Mucosa of gallbladder (tissue), 1 donor: ENCODE measurements around the gene SPTB. TPM values are rescaled to one million over a fixed set of nuclear protein-coding genes. Genes with fewer than 3 reads are reported as not detected.
A peak's percentile ranks its signal among the peaks of the same experiment; 100 is the strongest.

Experiments used
- DNase-seq: peaks from one replicate; pipeline ENCODE4 v3.0.0-alpha.2; 2020; ENCODE audit warnings: low spot score
- total RNA-seq: library from RNA; stranded (reverse); gene quantifications from one replicate; pipeline ENCODE4 v1.2.1, GENCODE V29; 2021
- donor health status: DM: no; HTN: no; CAD: no.

Gene SPTB
- total RNA-seq, 1 donor from 2014 or later, result 3.1 TPM

- DNase-seq, result no peak
Observed at GRCh38 chr14:64729386-64730060, 150.2 kb downstream of the SPTB start.

DNA sequence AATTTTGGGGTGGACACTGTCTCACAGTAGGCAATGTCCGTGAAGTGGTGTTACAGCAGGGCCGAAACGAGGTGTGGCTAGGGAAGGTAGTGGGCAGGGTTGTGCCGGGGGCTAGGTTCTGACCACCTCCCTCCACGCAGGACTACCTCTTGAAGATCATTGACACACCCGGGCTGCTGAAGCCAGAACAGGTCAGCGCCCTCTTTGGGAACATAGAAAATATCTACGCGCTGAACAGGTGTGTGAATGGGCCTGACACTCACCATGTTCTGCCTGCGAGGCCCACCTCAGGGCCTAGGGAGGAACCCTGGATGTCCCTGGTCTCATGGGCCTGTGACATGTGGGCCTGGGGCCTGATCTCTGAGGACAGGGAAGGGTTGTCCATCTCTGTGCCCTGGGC lies 150.9 kb downstream of the SPTB start:
- DNase-seq, result no peak

DNA sequence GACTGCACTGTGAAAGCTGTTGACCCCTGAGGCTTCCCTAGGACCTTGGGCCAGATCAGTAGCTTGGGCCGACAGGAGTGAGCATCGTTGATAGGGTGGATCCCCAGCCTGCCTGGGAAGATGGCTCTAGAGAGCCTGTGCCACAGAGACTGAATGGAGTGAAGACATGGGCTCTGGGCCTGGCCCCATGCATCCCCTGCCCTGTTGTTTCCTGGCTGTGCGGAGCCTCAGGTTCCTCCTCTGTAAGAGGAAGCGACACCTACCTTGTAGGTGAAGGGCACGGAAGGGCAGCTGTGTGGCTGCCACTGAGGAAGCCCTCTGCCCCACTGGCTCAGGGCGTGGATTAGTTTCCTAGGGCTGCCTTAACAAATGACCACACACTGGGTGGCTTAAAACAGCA lies 151.6 kb downstream of the SPTB start:
- no peak for DNase-seq

DNA sequence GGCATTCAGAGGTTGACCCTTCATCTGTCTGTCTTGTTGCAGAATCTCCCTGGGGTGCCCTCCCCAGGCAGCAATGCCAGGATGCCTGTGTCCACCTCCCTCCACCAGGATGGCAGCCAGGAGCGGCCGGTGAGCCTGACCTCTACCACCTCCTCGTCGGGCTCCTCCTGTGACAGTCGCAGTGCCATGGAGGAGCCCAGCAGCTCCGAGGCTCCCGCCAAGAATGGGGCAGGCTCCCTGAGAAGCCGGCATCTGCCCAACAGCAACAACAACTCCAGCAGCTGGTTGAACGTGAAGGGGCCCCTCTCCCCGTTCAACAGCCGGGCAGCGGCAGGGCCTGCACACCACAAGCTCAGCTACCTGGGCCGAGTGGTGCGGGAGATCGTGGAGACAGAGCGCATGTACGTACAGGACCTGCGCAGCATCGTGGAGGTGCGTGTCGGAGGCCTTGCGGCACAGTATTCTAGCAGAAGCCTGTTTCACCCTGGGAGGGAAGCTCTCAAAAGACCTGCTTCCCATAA lies 152.1 kb downstream of the SPTB start:
- no peak for DNase-seq

DNA sequence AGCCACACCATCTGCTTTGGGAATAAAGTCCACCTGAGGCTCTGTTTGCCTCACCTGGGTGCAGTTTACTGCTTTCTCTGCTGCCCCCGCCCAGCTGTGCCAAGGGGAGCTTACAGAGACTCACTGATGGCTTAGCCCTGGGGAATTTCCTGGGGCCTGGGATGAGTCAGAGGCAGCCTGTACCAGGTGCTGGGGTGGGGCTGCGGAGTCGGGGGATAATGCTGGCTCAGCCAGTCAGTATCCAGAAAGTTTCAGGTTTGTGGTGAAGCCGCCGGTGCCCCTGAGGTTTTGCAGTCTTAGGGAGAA lies 153.2 kb downstream of the SPTB start:
- DNase-seq, result peak; percentile 87

DNA sequence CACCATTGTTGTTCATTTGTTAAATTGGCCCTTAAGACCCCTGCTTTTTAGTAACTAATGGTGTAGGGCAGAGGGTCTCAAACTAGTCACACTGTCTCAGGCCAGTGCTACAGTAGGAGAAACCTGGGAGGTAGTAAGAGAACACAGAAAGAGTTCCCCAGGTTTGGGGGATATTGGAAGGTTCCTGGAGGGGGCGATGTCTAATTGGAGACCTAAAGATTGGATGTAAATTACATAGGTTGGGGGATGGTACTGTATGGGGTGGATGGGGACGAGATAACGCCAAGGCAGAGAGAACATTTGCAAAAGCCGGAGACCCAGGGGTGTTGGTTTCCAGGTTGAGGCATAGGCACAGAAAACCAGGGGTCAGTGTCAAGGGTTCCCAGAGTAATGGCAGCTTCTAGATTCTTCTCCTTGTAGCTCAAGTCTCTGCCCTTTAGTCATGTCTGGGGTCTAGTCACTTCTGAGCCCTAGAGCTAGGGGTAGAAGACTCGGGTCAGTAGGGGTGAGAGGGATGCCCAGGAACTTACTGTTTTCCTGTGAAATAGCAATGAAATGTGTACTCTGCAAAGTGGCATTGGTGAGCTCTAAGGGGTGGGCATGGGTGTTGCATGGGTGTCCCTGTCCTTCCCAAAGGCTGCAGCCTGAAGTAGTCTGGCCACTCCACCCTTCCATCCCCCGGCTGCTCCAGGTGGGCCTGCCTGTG lies 153.7 kb downstream of the SPTB start:
- no peak for DNase-seq

DNA sequence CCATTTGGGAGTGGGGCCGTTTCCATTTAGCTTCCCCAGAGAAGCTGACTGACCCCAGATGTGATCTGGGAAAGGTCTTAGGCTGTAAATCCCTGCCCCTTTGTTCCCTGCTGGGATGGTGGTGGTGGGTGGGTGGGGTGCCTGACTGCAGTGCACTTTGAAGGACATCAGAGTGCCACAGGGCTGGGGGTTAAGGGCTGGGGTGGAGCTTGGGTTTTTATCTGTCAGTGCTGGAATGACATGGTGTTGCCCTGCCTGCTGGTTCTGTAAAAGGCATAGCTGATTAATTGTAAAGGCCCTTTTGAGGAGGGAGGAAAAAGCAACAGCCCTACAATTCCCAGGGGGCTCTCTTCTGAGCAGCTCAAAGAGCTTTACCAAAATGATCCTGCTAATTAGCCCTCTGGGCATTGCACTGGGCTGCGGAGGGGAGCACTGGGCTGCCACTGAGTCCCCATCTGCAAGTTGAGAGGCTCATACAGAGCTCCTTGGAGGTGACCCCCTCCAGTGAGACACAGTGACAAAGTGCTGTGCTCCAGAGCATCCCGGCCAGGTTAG lies 154.4 kb downstream of the SPTB start:
- DNase-seq, result no peak

GRCh38 chr14:64724578-64724930 lies 155.2 kb downstream of the SPTB start:
- DNase-seq, result no peak

GRCh38 chr14:64723691-64724577 lies 155.8 kb downstream of the SPTB start:
- peak; percentile 46 for DNase-seq

DNA sequence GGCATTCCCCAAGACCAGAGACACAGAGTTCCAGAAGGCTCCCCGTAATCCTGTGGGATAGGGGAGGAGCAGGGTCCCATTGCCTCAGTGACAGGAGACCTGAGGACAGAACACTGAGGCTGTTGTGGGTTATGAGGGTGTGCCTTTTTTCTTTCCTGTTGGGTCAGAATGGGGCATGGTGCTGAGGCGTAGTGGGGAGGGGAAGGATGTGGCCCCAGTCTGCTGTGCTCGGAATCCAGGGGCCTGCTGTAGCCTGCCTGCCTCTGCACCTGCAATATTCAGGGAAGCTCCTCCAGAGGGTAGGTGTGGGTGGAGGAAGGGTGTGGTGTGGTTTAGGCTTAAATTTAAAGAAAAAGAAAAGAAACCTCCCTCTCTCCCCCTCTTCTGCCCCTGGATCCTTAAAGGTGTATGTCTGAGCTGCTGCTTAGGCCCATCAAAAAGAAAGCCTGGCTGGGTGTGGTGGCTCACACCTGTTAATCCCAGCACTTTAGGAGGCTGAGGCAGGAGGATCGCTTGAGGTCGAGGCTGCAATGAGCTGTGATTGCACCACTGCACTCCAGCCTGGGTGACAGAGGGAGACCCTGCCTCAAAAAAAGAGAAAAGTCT lies 156.8 kb downstream of the SPTB start:
- DNase-seq, result no peak

- no peak for DNase-seq
Observed at GRCh38 chr14:64721899-64722298, 157.8 kb downstream of the SPTB start.

DNA sequence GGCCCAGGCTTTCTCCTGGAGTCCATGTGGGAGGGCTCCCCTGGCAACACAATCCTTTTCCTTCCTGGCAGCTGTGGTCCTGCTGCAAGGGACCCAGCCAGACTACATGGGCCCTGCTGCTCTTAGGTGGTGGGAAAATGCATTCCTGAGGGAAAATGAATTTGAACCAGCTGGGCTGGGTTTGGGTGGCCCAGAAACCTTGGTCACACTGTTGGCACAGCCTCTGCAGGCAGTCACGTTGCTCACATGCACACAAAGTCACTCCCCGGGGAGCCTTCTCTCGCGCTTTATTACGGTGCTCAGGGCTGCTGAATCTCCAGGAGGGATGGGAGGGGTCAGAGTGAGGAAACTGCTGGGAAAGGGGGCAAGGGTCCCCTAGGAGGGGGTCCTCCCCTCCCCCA lies 158.3 kb downstream of the SPTB start:
- peak; percentile 78 for DNase-seq

DNA sequence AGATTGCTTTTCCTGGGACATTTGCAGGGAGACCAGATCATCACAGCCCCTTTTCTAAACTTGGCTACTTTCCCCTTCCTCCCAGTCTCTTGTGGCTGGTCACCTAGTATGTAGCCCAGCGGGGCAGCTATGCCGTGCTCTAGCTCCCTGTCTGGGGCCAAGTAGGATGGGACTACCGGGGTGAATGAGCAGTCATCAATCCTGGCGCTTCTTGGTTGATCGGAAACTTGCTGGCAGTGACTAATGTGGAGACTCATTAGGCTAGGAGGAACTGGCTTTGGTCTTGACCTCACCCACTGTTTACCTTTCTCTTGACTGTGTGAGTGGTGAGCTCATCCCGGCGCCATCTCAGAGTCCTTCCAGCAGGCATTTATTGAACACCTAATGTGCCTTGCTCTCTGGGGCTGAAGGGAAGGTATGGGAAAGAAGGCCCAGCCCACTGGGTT lies 159.6 kb downstream of the SPTB start:
- peak; percentile 83 for DNase-seq

- DNase-seq, result no peak
Observed at GRCh38 chr14:64719601-64720000, 160.1 kb downstream of the SPTB start.

- no peak for DNase-seq
Observed at GRCh38 chr14:64718762-64719161, 160.9 kb downstream of the SPTB start.

- DNase-seq, result no peak
Observed at GRCh38 chr14:64717870-64718269, 161.8 kb downstream of the SPTB start.

DNA sequence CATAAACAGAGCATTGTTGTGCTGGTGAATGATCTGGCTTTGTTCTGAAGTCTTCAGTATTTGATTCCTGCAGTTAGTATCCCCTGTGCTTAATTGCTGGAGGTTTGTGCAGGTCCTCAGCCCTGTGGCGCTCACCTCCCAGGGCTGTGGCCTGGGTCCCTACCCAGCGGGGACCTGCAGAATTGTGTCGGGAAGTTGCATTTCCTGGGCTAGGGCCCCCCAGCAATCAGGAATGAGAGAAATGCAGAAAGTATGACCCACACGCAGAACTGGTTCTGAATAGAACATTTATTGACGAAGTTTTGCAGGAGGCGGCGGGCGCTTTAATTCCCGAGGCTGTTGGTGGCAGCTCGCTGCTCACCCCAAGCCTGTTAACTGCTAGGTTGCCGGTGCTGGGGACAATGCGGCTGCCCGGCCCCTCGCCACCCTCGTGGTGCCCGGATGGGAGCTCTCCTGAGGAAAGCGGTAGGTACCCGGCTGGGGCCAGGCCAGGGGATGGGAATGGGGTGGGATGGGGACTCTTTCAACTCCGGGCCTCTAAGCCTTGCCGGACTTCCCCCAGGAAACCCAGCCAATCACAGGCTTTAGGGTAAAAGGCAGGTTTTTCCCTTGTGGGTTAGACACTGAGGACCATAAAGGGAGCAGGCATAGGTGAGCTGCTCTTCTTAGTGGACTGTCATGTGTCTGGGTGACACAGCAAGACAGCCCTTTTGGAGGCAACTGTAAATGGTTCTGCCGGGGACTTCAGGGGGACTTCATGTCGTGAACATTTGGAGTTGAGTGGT lies 163.9 kb downstream of the SPTB start:
- no peak for DNase-seq

- no peak for DNase-seq
Observed at GRCh38 chr14:64715146-64715627, 164.5 kb downstream of the SPTB start.

- no peak for DNase-seq
Observed at GRCh38 chr14:64714432-64715025, 165.2 kb downstream of the SPTB start.

GRCh38 chr14:64713677-64714076 lies 166.0 kb downstream of the SPTB start:
- DNase-seq, result no peak
